GM13977 (cell line): ENCODE results near the gene RAB3D.
A peak's percentile ranks its signal among the peaks of the same experiment; 100 is the strongest.
"Not testable (repeated sequence)": the region's sequence is repeated elsewhere in the genome, so short reads cannot be mapped to it uniquely, and the experiment has no call there.

ENCODE experiments used
- DNase-seq: peaks from one replicate; pipeline ENCODE4 v3.0.0; 2012; ENCODE audit warnings: low spot score
- in situ Hi-C: fragments of 300-500 bp; cut with MboI; formaldehyde crosslinking; loops from one replicate; pipeline ENCODE4 v1.12.0; 2022; ENCODE audit warnings: low sequenced_read_pairs, low pct_unique_long_range_greater_than_20kb, mixed read lengths, inconsistent platforms; ENCODE audit not compliant: unreplicated experiment
- TF ChIP-seq, protein P1 (sequence below): IDR thresholded peaks from 2 replicates; pipeline ENCODE4 v1.5.1; 2012; ENCODE audit warnings: mild to moderate bottlenecking, control low read depth; ENCODE audit not compliant: insufficient read depth; ENCODE audit errors: extremely low read depth, missing control alignments

Gene RAB3D

DNA sequence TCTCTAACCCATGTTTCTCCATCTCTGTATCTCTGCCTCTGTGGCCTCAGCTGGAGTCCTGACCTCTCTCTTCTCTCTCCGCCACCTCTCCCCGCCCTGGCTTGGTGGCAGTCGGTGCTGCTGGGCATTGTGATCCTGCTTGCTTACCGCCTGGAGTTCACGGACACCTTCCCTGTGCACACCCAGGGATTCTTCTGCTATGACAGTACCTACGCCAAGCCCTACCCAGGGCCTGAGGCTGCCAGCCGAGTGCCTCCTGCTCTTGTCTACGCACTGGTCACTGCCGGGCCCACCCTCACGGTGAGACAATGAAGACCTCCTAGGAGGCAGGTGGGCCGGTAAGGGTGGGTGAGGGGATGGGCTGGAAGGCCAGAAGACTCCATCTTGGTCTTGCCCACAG is 20.0 kb upstream of the RAB3D start:
- TF ChIP-seq, protein P1, sequence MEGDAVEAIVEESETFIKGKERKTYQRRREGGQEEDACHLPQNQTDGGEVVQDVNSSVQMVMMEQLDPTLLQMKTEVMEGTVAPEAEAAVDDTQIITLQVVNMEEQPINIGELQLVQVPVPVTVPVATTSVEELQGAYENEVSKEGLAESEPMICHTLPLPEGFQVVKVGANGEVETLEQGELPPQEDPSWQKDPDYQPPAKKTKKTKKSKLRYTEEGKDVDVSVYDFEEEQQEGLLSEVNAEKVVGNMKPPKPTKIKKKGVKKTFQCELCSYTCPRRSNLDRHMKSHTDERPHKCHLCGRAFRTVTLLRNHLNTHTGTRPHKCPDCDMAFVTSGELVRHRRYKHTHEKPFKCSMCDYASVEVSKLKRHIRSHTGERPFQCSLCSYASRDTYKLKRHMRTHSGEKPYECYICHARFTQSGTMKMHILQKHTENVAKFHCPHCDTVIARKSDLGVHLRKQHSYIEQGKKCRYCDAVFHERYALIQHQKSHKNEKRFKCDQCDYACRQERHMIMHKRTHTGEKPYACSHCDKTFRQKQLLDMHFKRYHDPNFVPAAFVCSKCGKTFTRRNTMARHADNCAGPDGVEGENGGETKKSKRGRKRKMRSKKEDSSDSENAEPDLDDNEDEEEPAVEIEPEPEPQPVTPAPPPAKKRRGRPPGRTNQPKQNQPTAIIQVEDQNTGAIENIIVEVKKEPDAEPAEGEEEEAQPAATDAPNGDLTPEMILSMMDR, result no peak
- in situ Hi-C loops, result no loop called here
- DNase-seq, result no peak

DNA sequence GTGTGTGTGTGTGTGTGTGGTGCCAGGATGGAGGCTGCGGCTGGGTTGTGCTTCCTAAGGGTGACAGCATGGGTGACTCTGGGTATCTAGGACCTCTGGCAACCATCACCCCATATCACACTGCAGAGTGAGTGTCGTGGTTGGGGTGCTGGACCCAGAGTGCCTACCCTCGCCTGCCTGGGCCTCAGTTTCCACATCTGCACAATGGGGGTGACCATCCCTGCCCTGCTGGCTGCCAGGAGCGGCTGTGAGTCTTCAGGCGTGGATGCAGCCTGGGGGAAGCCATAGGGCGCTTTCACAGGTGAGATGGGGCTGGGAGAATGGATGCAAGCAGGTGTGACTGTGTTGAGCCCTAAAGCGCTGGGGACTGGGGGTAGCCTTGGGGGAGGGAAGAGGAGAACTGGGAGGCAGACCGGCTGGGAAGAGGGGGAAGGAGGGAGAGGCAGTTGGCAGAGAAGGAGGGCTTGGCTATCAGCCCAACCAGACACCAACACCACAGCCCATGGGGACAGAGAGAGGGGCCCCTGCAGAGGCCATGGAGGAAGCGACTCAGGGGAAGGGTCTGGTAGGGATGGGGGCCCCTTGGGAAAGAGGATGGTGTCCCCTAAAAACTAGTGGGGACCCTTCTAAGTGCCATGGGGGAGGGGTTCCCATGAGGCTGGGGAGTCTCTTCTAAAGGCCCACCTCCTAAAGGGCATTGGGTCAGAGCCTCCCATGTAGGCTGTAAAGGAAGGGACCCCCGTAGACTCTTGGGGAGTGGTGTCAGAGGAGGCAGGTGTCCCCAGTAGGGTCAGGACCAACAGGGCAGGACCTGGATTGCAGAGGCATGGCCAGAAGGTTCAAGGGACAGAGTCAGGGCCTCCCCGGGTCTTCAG is 17.5 kb upstream of the RAB3D start:
- TF ChIP-seq, protein P1, result no peak
- in situ Hi-C loops, result no loop called here
- DNase-seq, result no peak

DNA sequence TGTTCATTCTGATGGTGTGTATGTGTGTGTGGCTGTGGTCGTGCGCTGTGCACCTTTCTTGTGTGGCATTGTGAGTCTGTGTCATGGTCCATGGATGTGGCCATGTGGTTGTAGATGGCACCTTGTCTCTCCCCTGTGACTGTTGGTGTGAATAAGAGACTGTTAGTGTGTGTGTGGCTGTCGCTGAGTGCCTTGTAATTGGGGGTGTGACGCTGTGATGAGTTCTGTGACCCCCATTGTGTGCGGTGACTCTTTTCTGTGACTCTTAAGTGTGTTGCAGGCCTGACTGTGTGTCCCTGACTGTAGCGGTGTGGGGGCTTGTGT is 16.6 kb upstream of the RAB3D start:
- TF ChIP-seq, protein P1, result no peak
- DNase-seq, result no peak
- in situ Hi-C loops, result no loop called here

DNA sequence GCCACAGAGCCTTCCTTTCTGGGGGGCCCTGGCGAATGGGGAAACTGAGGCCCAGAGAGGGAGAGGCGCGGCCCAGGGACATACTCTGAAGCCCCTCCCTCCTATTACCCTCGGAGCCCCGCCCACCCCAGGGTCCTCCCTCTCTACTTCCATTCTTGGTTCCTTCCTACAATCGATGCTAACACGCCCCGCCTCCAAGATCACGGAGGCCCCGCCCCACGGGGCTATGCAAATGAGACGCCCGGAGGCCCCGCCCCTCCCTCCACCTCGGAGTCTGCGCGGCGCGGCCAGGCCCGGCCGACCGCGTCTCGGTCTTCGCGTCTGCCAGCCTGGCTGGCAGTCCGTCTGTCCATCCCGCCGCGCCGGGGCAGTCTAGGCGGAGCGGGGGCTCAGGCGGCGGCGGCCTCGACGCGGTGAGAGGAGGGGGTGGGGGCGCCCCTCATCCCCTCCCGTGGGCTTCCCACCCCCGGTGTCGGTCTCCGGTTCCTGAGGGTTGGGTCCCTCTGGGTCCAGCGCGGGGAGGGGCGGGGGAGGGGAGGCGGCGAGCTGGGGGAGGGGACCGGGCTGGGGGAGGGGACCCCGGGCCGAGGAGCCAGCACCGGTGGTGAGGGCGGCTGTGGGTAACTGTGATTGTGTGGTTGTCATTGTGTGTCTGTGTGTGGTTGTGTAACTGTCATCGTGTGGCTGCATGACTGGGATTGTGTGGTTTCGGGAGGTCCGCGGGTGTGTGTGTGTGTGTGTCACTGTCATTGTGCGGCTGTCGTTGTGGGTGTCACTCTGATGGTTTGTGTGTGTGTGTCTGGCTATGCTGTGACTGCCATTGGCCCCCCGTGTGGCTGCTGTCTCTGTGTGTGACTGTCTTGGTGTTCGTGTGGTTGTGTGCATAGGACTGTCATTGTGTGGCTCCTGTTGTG is 16.0 kb upstream of the RAB3D start, which contains the start of gene PLPPR2:
Gene PLPPR2 (plus strand): TSS at position 273 of the 914 bp plus-strand sequence. CDS start 2,242 bp downstream, outside the sequence.
- DNase-seq, result peak; percentile 93
- in situ Hi-C loops, result no loop called here
- TF ChIP-seq, protein P1, result no peak

DNA sequence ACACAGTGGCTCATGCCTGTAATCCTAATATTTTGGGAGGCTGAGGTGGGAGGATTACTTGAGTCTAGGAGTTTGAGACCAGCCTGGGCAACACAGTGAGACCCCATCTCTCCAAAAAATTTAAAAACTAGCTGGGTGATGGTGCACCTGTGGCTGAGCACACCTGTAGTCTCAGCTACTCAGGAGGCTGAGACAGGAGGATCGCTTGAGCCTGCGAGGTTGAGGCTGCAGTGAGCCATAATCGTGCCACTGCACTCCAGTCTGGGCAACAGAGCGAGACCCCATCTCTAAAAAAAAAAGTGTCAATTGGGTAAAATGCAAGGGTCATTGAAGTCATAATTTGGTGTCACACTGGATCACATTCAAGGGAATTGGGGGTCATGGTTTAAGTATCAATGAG is 14.6 kb upstream of the RAB3D start:
- in situ Hi-C loops, DNase-seq: not testable (repeated sequence)

DNA sequence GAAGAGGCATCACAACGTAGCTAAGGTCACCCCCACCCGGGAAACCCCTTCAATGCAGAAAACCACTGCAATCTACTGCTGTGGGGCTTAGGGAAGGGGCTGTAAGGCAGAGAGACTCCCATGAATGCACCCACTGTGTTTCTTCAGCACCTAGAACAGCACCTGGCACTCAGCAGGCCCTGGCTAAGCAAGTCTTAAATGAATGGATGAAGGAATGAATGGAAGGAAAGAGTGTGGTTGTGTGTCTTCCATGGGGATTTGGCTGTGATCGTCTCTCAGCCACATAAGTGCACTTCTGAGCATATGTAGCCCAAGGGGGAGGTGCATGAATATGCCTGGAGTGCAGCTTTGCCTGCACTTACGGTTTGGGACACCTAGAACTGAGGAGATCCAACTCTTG is 9.7 kb upstream of the RAB3D start:
- in situ Hi-C loops, result no loop called here
- DNase-seq, result no peak
- TF ChIP-seq, protein P1, result no peak
